ENCODE results near the gene HOXC5.

The HOXC5 gene

GRCh38 chr12:54045401-54045800 is 12.6 kb downstream of the HOXC5 start:
- DNase-seq (ENCODE audit: low read depth in 1 of 2, low spot score in 1 of 2): no peak

GRCh38 chr12:54045868-54046521 is 13.1 kb downstream of the HOXC5 start:
- no peak for DNase-seq (ENCODE audit: low read depth in 1 of 2, low spot score in 1 of 2)

- no peak for DNase-seq (ENCODE audit: low read depth in 1 of 2, low spot score in 1 of 2)
These were observed 13.9 kb downstream of the HOXC5 start for GRCh38 chr12:54046809-54047159.

GRCh38 chr12:54047160-54047963 is 14.5 kb downstream of the HOXC5 start:
- DNase-seq (ENCODE audit: low read depth in 1 of 2, low spot score in 1 of 2): no peak

GRCh38 chr12:54047964-54048303 is 15.1 kb downstream of the HOXC5 start:
- DNase-seq (ENCODE audit: low read depth in 1 of 2, low spot score in 1 of 2): no peak

- DNase-seq (ENCODE audit: low read depth in 1 of 2, low spot score in 1 of 2): no peak
These were observed 15.7 kb downstream of the HOXC5 start for GRCh38 chr12:54048406-54049093.

- no peak for DNase-seq (ENCODE audit: low read depth in 1 of 2, low spot score in 1 of 2)
These were observed 16.3 kb downstream of the HOXC5 start for GRCh38 chr12:54049108-54049507.

GRCh38 chr12:54050482-54050810 is 17.6 kb downstream of the HOXC5 start:
- no peak for DNase-seq (ENCODE audit: low read depth in 1 of 2, low spot score in 1 of 2)

- DNase-seq (ENCODE audit: low read depth in 1 of 2, low spot score in 1 of 2): no peak
These were observed 18.4 kb downstream of the HOXC5 start for GRCh38 chr12:54051026-54051842.

- no peak for DNase-seq (ENCODE audit: low read depth in 1 of 2, low spot score in 1 of 2)
These were observed 19.1 kb downstream of the HOXC5 start for GRCh38 chr12:54051874-54052437.

GRCh38 chr12:54052438-54053002 is 19.7 kb downstream of the HOXC5 start:
- DNase-seq (ENCODE audit: low read depth in 1 of 2, low spot score in 1 of 2): no peak

- no peak for DNase-seq (ENCODE audit: low read depth in 1 of 2, low spot score in 1 of 2)
These were observed 20.3 kb downstream of the HOXC5 start for GRCh38 chr12:54053003-54053750.

GRCh38 chr12:54053751-54054741 is 21.2 kb downstream of the HOXC5 start, which contains the start of gene HOXC4:
HOXC4 (plus strand) TSS chr12:54053835; CDS start chr12:54053923, 88 bp downstream.
- DNase-seq (ENCODE audit: low read depth in 1 of 2, low spot score in 1 of 2): no peak

GRCh38 chr12:54054742-54055194 is 21.9 kb downstream of the HOXC5 start:
- DNase-seq (ENCODE audit: low read depth in 1 of 2, low spot score in 1 of 2): no peak

- no peak for DNase-seq (ENCODE audit: low read depth in 1 of 2, low spot score in 1 of 2)
These were observed 22.7 kb downstream of the HOXC5 start for GRCh38 chr12:54055552-54055951.

- no peak for DNase-seq (ENCODE audit: low read depth in 1 of 2, low spot score in 1 of 2)
These were observed 23.3 kb downstream of the HOXC5 start for GRCh38 chr12:54056110-54056509.

- DNase-seq (ENCODE audit: low read depth in 1 of 2, low spot score in 1 of 2): no peak
These were observed 25.4 kb downstream of the HOXC5 start for GRCh38 chr12:54058128-54058768.

- DNase-seq (ENCODE audit: low read depth in 1 of 2, low spot score in 1 of 2): no peak
These were observed 26.8 kb downstream of the HOXC5 start for GRCh38 chr12:54059668-54060067.

Data from activated CD4-positive, alpha-beta T cell treated with anti-CD3 and anti-CD28 coated beads, Interleukin-2, amount 50 U/mL, for 24 hours (primary cell).